Chondrocyte (in vitro differentiated cells): ENCODE measurements around the gene CCR6. TPM values are rescaled to one million over a fixed set of nuclear protein-coding genes. Genes with fewer than 3 reads are reported as not detected.

Source experiments
- DNase-seq: peaks from one replicate; pipeline ENCODE4 v3.0.0; 2021; ENCODE audit warnings: mixed read lengths, low spot score
- H3K27ac Mint-ChIP-seq: one replicate; pipeline ENCODE4 v1.8.0; 2021; ENCODE audit warnings: mild to moderate bottlenecking, moderate library complexity, mixed read lengths; ENCODE audit not compliant: unreplicated experiment
- H3K27me3 Mint-ChIP-seq: 2 replicates; pipeline ENCODE4 v1.8.0; 2021; ENCODE audit warnings: low read depth, mixed read lengths
- H3K36me3 Mint-ChIP-seq: 2 replicates; pipeline ENCODE4 v1.8.0; 2021; ENCODE audit warnings: low read depth, mixed read lengths
- H3K4me1 Mint-ChIP-seq: 2 replicates; pipeline ENCODE4 v1.8.0; 2021; ENCODE audit warnings: low read depth, mild to moderate bottlenecking, mixed read lengths
- H3K4me3 Mint-ChIP-seq: one replicate; pipeline ENCODE4 v1.8.0; 2021; ENCODE audit warnings: mild to moderate bottlenecking, moderate library complexity, mixed read lengths; ENCODE audit not compliant: unreplicated experiment
- H3K9me3 Mint-ChIP-seq: 2 replicates; pipeline ENCODE4 v1.8.0; 2021; ENCODE audit warnings: low read depth, mixed read lengths
- CTCF ChIP-seq: fragments of 200-600 bp; sonication (generic); IDR thresholded peaks from 2 replicates; pipeline ENCODE4 v1.5.0; 2021; ENCODE audit warnings: antibody characterized with exemption, mild to moderate bottlenecking, moderate library complexity
- total RNA-seq: library from RNA; stranded (reverse); gene quantifications from 3 replicates; pipeline ENCODE4 v1.2.1, GENCODE V29; 2021

The CCR6 gene
- total RNA-seq, 1 donor from 2014 or later = not detected

DNA sequence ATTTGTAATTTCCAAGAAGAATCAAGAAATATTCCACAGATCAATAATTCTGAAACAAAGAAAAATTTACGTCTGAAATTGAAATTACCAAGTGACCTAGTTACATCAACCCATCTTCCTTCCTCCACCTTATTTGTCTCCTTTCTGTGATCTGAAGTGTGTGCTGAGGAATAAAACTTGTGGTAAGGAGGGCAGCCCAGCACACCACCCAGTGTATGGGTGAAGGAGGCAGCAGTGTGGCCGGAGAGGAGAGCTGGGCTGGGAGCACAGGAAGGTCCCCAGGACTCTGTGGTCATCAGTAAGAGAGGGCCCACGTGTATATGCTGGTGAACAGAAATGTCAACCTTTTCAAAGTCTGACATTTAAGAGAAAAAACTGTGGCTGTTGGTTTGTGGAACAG is 11.3 kb upstream of the CCR6 start:
- no peak for TF ChIP-seq CTCF
- Mint-ChIP-seq H3K36me3 (no peaks in the 10 kb centered on the region), H3K27me3 (peaks cover 34% of the 10 kb centered on the region), H3K27ac (no peak overlapping the region), H3K9me3 (no peaks in the 10 kb centered on the region), H3K4me3 (no peak overlapping the region), H3K4me1 (no peaks in the 10 kb centered on the region)
- no peak for DNase-seq

DNA sequence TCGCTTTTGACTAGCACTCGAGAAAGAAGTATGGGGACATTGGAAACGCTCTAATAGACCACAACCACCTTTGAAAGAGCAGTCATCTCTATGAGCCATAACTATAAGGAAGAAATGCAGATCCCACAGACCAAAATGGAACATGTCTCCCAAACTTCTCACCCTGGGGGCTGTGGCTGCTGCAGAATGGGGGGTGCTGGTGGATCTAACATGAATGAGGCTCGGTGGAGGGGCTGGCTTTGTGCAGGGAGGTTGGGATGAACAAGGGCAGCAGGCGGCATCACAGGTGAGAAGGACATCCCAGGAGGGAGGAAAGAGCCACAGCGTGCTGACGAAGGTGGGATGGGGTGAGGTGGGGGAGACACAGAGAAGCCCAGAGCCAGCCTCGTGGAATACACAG is 10.5 kb upstream of the CCR6 start:
- DNase-seq = no peak
- no peak overlapping the region for H3K4me3 Mint-ChIP-seq
- peaks cover 34% of the 10 kb centered on the region for H3K27me3 Mint-ChIP-seq
- no peak for TF ChIP-seq CTCF
- H3K4me1 Mint-ChIP-seq = no peaks in the 10 kb centered on the region
- no peaks in the 10 kb centered on the region for H3K9me3 Mint-ChIP-seq
- no peak overlapping the region for H3K27ac Mint-ChIP-seq
- H3K36me3 Mint-ChIP-seq = no peaks in the 10 kb centered on the region

- no peaks in the 10 kb centered on the region for H3K9me3 Mint-ChIP-seq
- H3K4me1 Mint-ChIP-seq = no peaks in the 10 kb centered on the region
- TF ChIP-seq CTCF = no peak
- no peak overlapping the region for H3K4me3 Mint-ChIP-seq
- no peak overlapping the region for H3K27ac Mint-ChIP-seq
- H3K27me3 Mint-ChIP-seq = peaks cover 36% of the 10 kb centered on the region
- H3K36me3 Mint-ChIP-seq = no peaks in the 10 kb centered on the region
- DNase-seq = no peak
These were observed 9.7 kb upstream of the CCR6 start for GRCh38 chr6:167113047-167113754.

DNA sequence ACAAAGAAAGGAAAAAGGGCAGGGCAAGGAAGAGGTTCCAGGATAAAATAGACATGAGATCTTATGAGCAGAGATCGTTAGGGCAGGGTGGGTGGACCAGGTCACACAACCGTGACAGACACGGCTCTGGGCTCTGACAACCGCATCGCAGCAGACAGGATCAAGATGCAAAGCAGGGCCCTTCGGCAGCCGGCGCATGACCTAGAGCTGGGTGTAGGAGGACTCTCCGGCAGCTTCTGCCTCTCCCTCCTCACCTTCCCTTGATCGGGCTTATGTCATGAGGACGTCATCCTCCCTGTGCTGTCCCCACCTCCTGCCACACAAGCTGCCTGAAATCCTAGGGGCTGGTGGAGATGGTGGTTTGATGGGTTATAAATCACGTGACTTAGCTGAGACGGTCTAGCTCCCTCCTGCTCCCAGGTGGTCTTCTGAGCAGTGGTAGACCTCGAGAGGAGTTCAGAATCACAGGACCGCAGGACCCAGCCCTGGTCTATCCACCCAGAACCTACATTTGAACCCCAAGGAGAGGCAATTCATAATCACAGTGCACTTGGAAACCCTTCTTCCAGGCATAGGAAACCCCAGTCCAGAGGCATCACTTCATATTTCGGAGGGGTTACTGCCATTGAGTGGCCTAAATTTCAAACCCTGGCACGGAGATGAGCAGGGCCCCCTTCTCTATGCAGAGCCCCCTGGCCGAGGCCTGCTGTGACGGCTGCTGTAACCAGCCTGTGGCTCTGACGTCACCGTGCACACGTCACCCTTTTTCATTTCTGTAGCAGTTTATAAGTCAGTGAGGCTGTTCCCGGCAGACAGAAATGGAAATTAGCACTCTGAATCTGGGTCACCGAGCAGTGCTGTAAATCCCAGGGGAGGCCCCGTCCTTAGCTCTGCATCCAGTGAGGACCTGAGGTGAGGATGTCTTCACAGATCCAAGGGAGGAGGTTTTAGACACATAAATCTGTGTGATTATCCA is 8.7 kb upstream of the CCR6 start:
- H3K9me3 Mint-ChIP-seq = no peaks in the 10 kb centered on the region
- no peak for TF ChIP-seq CTCF
- no peak overlapping the region for H3K27ac Mint-ChIP-seq
- no peaks in the 10 kb centered on the region for H3K36me3 Mint-ChIP-seq
- peaks cover 37% of the 10 kb centered on the region for H3K27me3 Mint-ChIP-seq
- no peaks in the 10 kb centered on the region for H3K4me1 Mint-ChIP-seq
- no peak overlapping the region for H3K4me3 Mint-ChIP-seq
- no peak for DNase-seq

- TF ChIP-seq CTCF = no peak
- H3K9me3 Mint-ChIP-seq = no peaks in the 10 kb centered on the region
- H3K27me3 Mint-ChIP-seq = peaks cover 31% of the 10 kb centered on the region
- H3K4me1 Mint-ChIP-seq = no peaks in the 10 kb centered on the region
- no peak overlapping the region for H3K27ac Mint-ChIP-seq
- no peak for DNase-seq
- H3K36me3 Mint-ChIP-seq = no peaks in the 10 kb centered on the region
- H3K4me3 Mint-ChIP-seq = no peak overlapping the region
These were observed 7.8 kb upstream of the CCR6 start for GRCh38 chr6:167115054-167115453.
